PC-3 (cell line): ENCODE results near the gene RNH1. TPM values are rescaled to one million over a fixed set of nuclear protein-coding genes. Genes with fewer than 3 reads are reported as not detected.

Experiments used
- ATAC-seq: fragments of 200-7000 bp; cut with Tn5 transposase; 2 replicates; pipeline ENCODE4 v1.9.1; 2020; ENCODE audit warnings: mild to moderate bottlenecking, moderate library complexity
- BruUV-seq: library from RNA; stranded (reverse); fragments of 400-500 nt; replicated peaks from 2 replicates; lab custom pipeline; 2021; lab: Mats Ljungman, UMichigan
- CTCF ChIA-PET: fragments of 300-600 bp; sonication (Branson Sonifier 250); formaldehyde crosslinking; loops from one replicate; lab custom pipeline; 2022; ENCODE audit warnings: antibody characterized with exemption; lab: Charles Lee
- POLR2A ChIA-PET: fragments of 300-600 bp; sonication (Branson Sonifier 250); formaldehyde crosslinking; loops from one replicate; lab custom pipeline; 2022; ENCODE audit warnings: antibody characterized with exemption; ENCODE audit not compliant: unreplicated experiment; lab: Charles Lee
- DNase-seq: peaks from one replicate; pipeline ENCODE4 v3.0.0-alpha.2; 2015
- H2AFZ ChIP-seq: fragments of 300-600 bp; sonication (generic); 2 replicates; pipeline ENCODE4 v1.6.0; 2016; ENCODE audit warnings: antibody characterized with exemption, low read length
- H3F3A ChIP-seq: fragments of 300-600 bp; sonication (generic); one replicate; pipeline ENCODE4 v1.6.0; 2017; ENCODE audit warnings: antibody characterized with exemption, low read length, control low read depth, mild to moderate bottlenecking; ENCODE audit not compliant: unreplicated experiment
- H3K27ac ChIP-seq: fragments of 300-600 bp; sonication (generic); 2 replicates; pipeline ENCODE4 v1.5.1; 2016; ENCODE audit warnings: mild to moderate bottlenecking, low read length
- H3K27me3 ChIP-seq: fragments of 300-600 bp; sonication (generic); 2 replicates; pipeline ENCODE4 v1.6.1; 2016; ENCODE audit warnings: low read length, mixed read lengths
- H3K36me3 ChIP-seq: fragments of 300-600 bp; sonication (generic); 2 replicates; pipeline ENCODE4 v1.6.1; 2016; ENCODE audit warnings: low read depth, mixed run types, low read length, mixed read lengths
- H3K4me1 ChIP-seq: fragments of 300-600 bp; sonication (generic); 2 replicates; pipeline ENCODE4 v1.5.1; 2016; ENCODE audit warnings: low read length; ENCODE audit not compliant: insufficient read depth
- H3K4me2 ChIP-seq: fragments of 300-600 bp; sonication (generic); 2 replicates; pipeline ENCODE4 v1.6.0; 2016; ENCODE audit warnings: low read length
- H3K4me3 ChIP-seq: fragments of 300-600 bp; sonication (generic); 2 replicates; pipeline ENCODE4 v1.5.1; 2016; ENCODE audit warnings: mild to moderate bottlenecking, low read length, mixed read lengths
- H3K79me2 ChIP-seq: fragments of 300-600 bp; sonication (generic); 2 replicates; pipeline ENCODE4 v1.6.1; 2017; ENCODE audit warnings: low read length, mixed read lengths
- H3K9ac ChIP-seq: fragments of 300-600 bp; sonication (generic); 2 replicates; pipeline ENCODE4 v1.6.0; 2016; ENCODE audit warnings: mild to moderate bottlenecking, low read length
- H3K9me2 ChIP-seq: fragments of 300-600 bp; sonication (generic); replicated peaks from 2 replicates; pipeline ENCODE4 v1.6.1; 2016; ENCODE audit warnings: mixed run types, low read length, mixed read lengths
- H3K9me3 ChIP-seq: fragments of 300-600 bp; sonication (generic); 2 replicates; pipeline ENCODE4 v1.6.1; 2016; ENCODE audit warnings: low read length, mixed read lengths
- H4K20me1 ChIP-seq: fragments of 300-600 bp; sonication (generic); 2 replicates; pipeline ENCODE4 v1.6.1; 2016; ENCODE audit warnings: low read length, mixed read lengths
- EZH2 ChIP-seq: fragments of 300-600 bp; sonication (generic); IDR thresholded peaks from one replicate; pipeline ENCODE4 v1.6.1; 2017; ENCODE audit warnings: antibody characterized with exemption, mild to moderate bottlenecking, low read length; ENCODE audit not compliant: unreplicated experiment
- EZH2phosphoT487 ChIP-seq: fragments of 300-600 bp; sonication (generic); IDR thresholded peaks from 2 replicates; pipeline ENCODE4 v1.6.1; 2018; ENCODE audit warnings: mild to moderate bottlenecking, antibody characterized with exemption, low read length, borderline replicate concordance
- intact Hi-C: fragments of 100-400 bp; cut with micrococcal nuclease; formaldehyde crosslinking; loops from 2 replicates; pipeline ENCODE4 v1.9.0; 2023
- total RNA-seq: library from RNA; depleted of rRNA; stranded (reverse); fragments of >200 nt; gene quantifications from 2 replicates; pipeline ENCODE4 v1.2.3, GENCODE V29; 2014
- TF ChIP-seq, protein P1 (sequence below): fragments of 300-600 bp; sonication (generic); conservative IDR thresholded peaks from 2 replicates; pipeline ENCODE4 v1.5.1; 2017; ENCODE audit warnings: antibody characterized with exemption, low read depth, mild to moderate bottlenecking, low read length

The RNH1 gene
- total RNA-seq, 1 experiment from 2014 or later: 258 TPM

DNA sequence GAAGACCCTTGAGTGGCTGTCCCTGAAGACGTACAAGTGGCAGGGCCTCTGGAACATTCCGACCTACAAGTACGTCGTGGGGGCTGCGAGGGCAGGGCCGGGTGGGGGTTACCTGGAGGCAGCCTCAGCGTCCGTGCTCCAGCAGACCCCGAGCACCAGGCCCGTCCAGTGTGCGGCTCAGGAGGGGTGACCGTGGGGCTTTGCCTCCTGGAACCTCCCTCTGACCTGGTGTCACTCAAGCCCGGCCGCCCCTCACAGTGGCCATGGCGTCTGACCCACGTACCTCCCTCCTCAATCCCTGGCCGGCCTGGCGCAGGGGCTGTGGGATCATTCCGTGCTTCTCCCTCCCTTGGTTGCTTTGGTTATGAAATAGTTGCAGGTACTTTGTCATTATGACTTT, 18.5 kb downstream of the RNH1 start:
- no peak overlapping the region for H2AFZ ChIP-seq
- ChIA-PET POLR2A (no interaction called here), CTCF (no interaction called here)
- intact Hi-C loops: no loop called here
- H3K79me2 ChIP-seq: no peaks in the 10 kb centered on the region
- no peak overlapping the region for H3K4me3 ChIP-seq
- no peaks in the 10 kb centered on the region for H3K36me3 ChIP-seq
- no peak overlapping the region for H3K9ac ChIP-seq
- H3K27me3 ChIP-seq: no peaks in the 10 kb centered on the region
- no peak overlapping the region for H3K27ac ChIP-seq
- H3F3A ChIP-seq: no peaks in the 10 kb centered on the region
- no peaks in the 10 kb centered on the region for H4K20me1 ChIP-seq
- H3K9me2 ChIP-seq: no peaks in the 10 kb centered on the region
- DNase-seq (no peak), ATAC-seq (no peak)
- no peaks in the 10 kb centered on the region for H3K9me3 ChIP-seq
- no peaks in the 10 kb centered on the region for H3K4me1 ChIP-seq
- TF ChIP-seq EZH2phosphoT487 (no peak), EZH2 (no peak)
- TF ChIP-seq, protein P1, sequence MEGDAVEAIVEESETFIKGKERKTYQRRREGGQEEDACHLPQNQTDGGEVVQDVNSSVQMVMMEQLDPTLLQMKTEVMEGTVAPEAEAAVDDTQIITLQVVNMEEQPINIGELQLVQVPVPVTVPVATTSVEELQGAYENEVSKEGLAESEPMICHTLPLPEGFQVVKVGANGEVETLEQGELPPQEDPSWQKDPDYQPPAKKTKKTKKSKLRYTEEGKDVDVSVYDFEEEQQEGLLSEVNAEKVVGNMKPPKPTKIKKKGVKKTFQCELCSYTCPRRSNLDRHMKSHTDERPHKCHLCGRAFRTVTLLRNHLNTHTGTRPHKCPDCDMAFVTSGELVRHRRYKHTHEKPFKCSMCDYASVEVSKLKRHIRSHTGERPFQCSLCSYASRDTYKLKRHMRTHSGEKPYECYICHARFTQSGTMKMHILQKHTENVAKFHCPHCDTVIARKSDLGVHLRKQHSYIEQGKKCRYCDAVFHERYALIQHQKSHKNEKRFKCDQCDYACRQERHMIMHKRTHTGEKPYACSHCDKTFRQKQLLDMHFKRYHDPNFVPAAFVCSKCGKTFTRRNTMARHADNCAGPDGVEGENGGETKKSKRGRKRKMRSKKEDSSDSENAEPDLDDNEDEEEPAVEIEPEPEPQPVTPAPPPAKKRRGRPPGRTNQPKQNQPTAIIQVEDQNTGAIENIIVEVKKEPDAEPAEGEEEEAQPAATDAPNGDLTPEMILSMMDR: no peak
- BruUV-seq: no TSS peak
- no peak overlapping the region for H3K4me2 ChIP-seq

DNA sequence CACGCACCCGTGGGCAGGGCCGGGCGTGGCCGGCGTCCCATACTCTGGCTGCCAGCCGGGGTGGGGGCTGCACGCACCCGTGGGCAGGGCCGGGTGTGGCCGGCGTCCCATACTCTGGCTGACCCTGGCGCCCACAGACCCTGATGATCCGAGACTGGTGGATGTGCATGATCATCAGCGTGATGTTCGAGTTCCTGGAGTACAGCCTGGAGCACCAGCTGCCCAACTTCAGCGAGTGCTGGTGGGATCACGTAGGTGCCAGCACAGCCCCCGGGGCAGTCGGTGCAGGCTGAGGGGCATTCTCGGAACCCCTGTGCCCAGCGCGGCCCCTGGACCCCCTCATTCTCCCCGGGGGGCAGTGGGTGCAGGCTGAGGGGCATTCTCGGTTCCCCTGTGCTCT, 19.0 kb downstream of the RNH1 start:
- no peak for ATAC-seq
- POLR2A ChIA-PET: no interaction called here

DNA sequence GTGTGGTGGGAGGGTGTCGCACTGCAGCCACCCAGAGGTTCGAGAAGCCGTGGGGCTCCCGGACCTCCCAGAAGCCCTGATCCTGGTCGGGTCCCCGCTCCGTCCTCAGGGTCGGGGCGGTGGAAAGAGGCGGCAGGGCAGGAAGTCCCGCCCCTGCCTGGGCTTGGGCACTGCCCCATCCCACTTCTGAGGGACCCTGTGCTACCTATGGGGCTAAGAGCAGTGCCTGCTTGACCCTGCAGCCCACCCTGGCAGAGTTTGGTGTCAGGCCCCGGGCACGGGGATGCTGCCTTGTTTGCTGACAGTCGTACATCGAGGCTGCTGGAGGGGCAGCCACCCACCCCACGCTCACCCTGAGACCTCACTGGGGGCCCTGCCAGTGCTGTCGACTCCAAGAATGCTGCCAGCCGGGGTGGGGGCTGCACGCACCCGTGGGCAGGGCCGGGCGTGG, 19.4 kb downstream of the RNH1 start:
- ATAC-seq (no peak), DNase-seq (no peak)
- Histone ChIP-seq H3K4me3 (no peak overlapping the region), H3F3A (no peaks in the 10 kb centered on the region), H3K9me3 (no peaks in the 10 kb centered on the region), H3K27ac (no peak overlapping the region), H4K20me1 (no peaks in the 10 kb centered on the region), H3K4me1 (no peaks in the 10 kb centered on the region), H3K9me2 (no peaks in the 10 kb centered on the region), H2AFZ (no peak overlapping the region), H3K36me3 (no peaks in the 10 kb centered on the region), H3K9ac (no peak overlapping the region), H3K79me2 (no peaks in the 10 kb centered on the region), H3K4me2 (no peak overlapping the region), H3K27me3 (no peaks in the 10 kb centered on the region)
- ChIA-PET CTCF (no interaction called here), POLR2A (no interaction called here)
- intact Hi-C loops: no loop called here
- TF ChIP-seq EZH2: no peak
- no peak for TF ChIP-seq EZH2phosphoT487
- TF ChIP-seq, protein P1: no peak
- BruUV-seq: no TSS peak

More for the DNA sequence above, 19.0 kb downstream of the RNH1 start:
- Histone ChIP-seq H3F3A (no peaks in the 10 kb centered on the region), H2AFZ (no peak overlapping the region), H3K4me2 (no peak overlapping the region), H3K9ac (no peak overlapping the region), H4K20me1 (no peaks in the 10 kb centered on the region), H3K79me2 (no peaks in the 10 kb centered on the region), H3K4me1 (no peaks in the 10 kb centered on the region), H3K9me2 (no peaks in the 10 kb centered on the region), H3K9me3 (no peaks in the 10 kb centered on the region), H3K36me3 (no peaks in the 10 kb centered on the region), H3K27ac (no peak overlapping the region), H3K27me3 (no peaks in the 10 kb centered on the region), H3K4me3 (no peak overlapping the region)
- CTCF ChIA-PET: no interaction called here
- TF ChIP-seq EZH2phosphoT487 (no peak), EZH2 (no peak)
- TF ChIP-seq, protein P1: no peak
- DNase-seq: no peak
- intact Hi-C loops: no loop called here
- no TSS peak for BruUV-seq
